HCT116 (cell line): ENCODE data around the gene RPS14. TPM values are rescaled to one million over a fixed set of nuclear protein-coding genes. Genes with fewer than 3 reads are reported as not detected.

Source experiments
- ATAC-seq: fragments of 200-7000 bp; cut with Tn5 transposase; 2 replicates; pipeline ENCODE4 v1.9.1; 2020; ENCODE audit warnings: mild to moderate bottlenecking, moderate library complexity
- BruUV-seq: library from RNA; stranded (reverse); fragments of 400-500 nt; replicated peaks from 2 replicates; lab custom pipeline; 2021; lab: Mats Ljungman, UMichigan
- CTCF ChIA-PET: fragments of 300-600 bp; sonication (Branson Sonifier 250); formaldehyde crosslinking; loops from one replicate; lab custom pipeline; 2021; ENCODE audit warnings: antibody characterized with exemption; lab: Charles Lee
- POLR2A ChIA-PET: fragments of 300-600, 350-600 bp; sonication (Branson Sonifier 250); formaldehyde crosslinking; loops from one replicate; lab custom pipeline; 2021; ENCODE audit warnings: antibody characterized with exemption; lab: Charles Lee
- RAD21 ChIA-PET, 2 experiments: fragments of 300-600 bp; sonication (Branson Sonifier 250); formaldehyde crosslinking; loops; one replicate each; lab custom pipeline; 2023; ENCODE audit warnings: low total read pairs in 2 of 2; ENCODE audit not compliant: uncharacterized antibody in 2 of 2, unreplicated experiment in 2 of 2, low non-redundant PET in 1 of 2; lab: Charles Lee
- DNase-seq: peaks from one replicate; pipeline ENCODE4 v3.0.0-alpha.2; 2010; ENCODE audit warnings: low read depth, low spot score
- H2AFZ ChIP-seq: fragments of 200-600 bp; shearing (Covaris generic), sonication (generic); 2 replicates; pipeline ENCODE4 v1.6.1; 2017; ENCODE audit warnings: low read depth, mixed run types, mixed read lengths, antibody characterized with exemption, low read length; ENCODE audit not compliant: poor library complexity, severe bottlenecking
- H3K27ac ChIP-seq: 2 replicates; pipeline ENCODE4 v1.5.1; 2012; ENCODE audit warnings: low read depth, low read length
- H3K27me3 ChIP-seq: fragments of 200-600 bp; sonication (generic); 2 replicates; pipeline ENCODE4 v1.6.1; 2016; ENCODE audit warnings: mixed run types, low read length, mixed read lengths; ENCODE audit not compliant: insufficient read depth
- H3K36me3 ChIP-seq, 2 experiments: fragments of 200-500 bp in 1 of 2; fragments of 200-600 bp in 1 of 2; sonication (Bioruptor generic) in 1 of 2; sonication (generic) in 1 of 2; 2 replicates each; pipeline versions ENCODE4 v1.5.1 to v1.6.1; 2014 to 2016; ENCODE audit warnings: low read length in 2 of 2, inconsistent platforms in 1 of 2, mixed read lengths in 1 of 2, mixed run types in 1 of 2; ENCODE audit not compliant: insufficient read depth in 2 of 2, control insufficient read depth in 1 of 2
- H3K4me1 ChIP-seq, 2 experiments: fragments of 200-600 bp in 1 of 2; sonication (generic) in 1 of 2; 2 replicates each; pipeline versions ENCODE4 v1.5.1 to v1.6.1; 2012 to 2017; ENCODE audit warnings: low read length in 2 of 2, inconsistent platforms in 1 of 2, mild to moderate bottlenecking in 1 of 2, mixed read lengths in 1 of 2, mixed run types in 1 of 2, moderate library complexity in 1 of 2; ENCODE audit not compliant: insufficient read depth in 2 of 2, control insufficient read depth in 1 of 2
- H3K4me2 ChIP-seq: fragments of 200-600 bp; sonication (generic); 2 replicates; pipeline ENCODE4 v1.6.1; 2017; ENCODE audit warnings: mixed run types, low read length, mixed read lengths
- H3K4me3 ChIP-seq, 2 experiments: fragments of 200-600 bp in 1 of 2; sonication (generic) in 1 of 2; replicated peaks in 1 of 2; 2 replicates each; pipeline ENCODE4 v1.5.1; 2011 to 2016; ENCODE audit warnings: low read length in 2 of 2, control low read depth in 1 of 2, low read depth in 1 of 2, mild to moderate bottlenecking in 1 of 2, mixed read lengths in 1 of 2, mixed run types in 1 of 2
- H3K79me2 ChIP-seq: fragments of 200-600 bp; sonication (generic); 2 replicates; pipeline ENCODE4 v1.6.1; 2017; ENCODE audit warnings: mild to moderate bottlenecking, mixed run types, low read length, moderate library complexity, mixed read lengths; ENCODE audit not compliant: insufficient read depth
- H3K9ac ChIP-seq: fragments of 200-600 bp; sonication (generic); 2 replicates; pipeline ENCODE4 v1.6.1; 2016; ENCODE audit warnings: low read length, mixed read lengths
- H3K9me2 ChIP-seq: fragments of 200-600 bp; sonication (generic), shearing (Covaris generic); 2 replicates; pipeline ENCODE4 v1.6.1; 2017; ENCODE audit warnings: mixed run types, mild to moderate bottlenecking, moderate library complexity; ENCODE audit not compliant: insufficient read depth
- H3K9me3 ChIP-seq, 2 experiments: fragments of 200-500 bp in 1 of 2; fragments of 200-600 bp in 1 of 2; sonication (Bioruptor generic) in 1 of 2; sonication (generic) in 1 of 2; 2 replicates each; pipeline ENCODE4 v1.6.1; 2014 to 2017; ENCODE audit warnings: low read length in 2 of 2, mixed read lengths in 2 of 2, inconsistent platforms in 1 of 2, low read depth in 1 of 2, mild to moderate bottlenecking in 1 of 2, mixed run types in 1 of 2, moderate library complexity in 1 of 2; ENCODE audit not compliant: control insufficient read depth in 1 of 2, insufficient read depth in 1 of 2
- H4K20me1 ChIP-seq: fragments of 200-600 bp; sonication (generic), shearing (Covaris generic); 2 replicates; pipeline ENCODE4 v1.6.1; 2017; ENCODE audit warnings: mixed run types, mild to moderate bottlenecking, moderate library complexity; ENCODE audit not compliant: insufficient read depth
- CBX3 ChIP-seq: IDR thresholded peaks from 2 replicates; pipeline ENCODE4 v1.6.1; 2012; ENCODE audit warnings: low read depth
- CEBPB ChIP-seq: IDR thresholded peaks from 2 replicates; pipeline ENCODE4 v1.6.1; 2012; ENCODE audit warnings: low read depth
- EGR1 ChIP-seq: IDR thresholded peaks from 2 replicates; pipeline ENCODE4 v1.6.1; 2012; ENCODE audit warnings: low read depth
- ELF1 ChIP-seq: IDR thresholded peaks from 2 replicates; pipeline ENCODE4 v1.6.1; 2012; ENCODE audit warnings: low read depth, borderline replicate concordance
- EZH2phosphoT487 ChIP-seq: fragments of 200-600 bp; IDR thresholded peaks from 2 replicates; pipeline ENCODE4 v1.6.1; 2018; ENCODE audit warnings: antibody characterized with exemption, borderline replicate concordance
- JUND ChIP-seq: IDR thresholded peaks from 2 replicates; pipeline ENCODE4 v1.6.1; 2012
- POLR2A ChIP-seq: IDR thresholded peaks from 2 replicates; pipeline ENCODE4 v1.7.0; 2011; ENCODE audit warnings: borderline replicate concordance; ENCODE audit not compliant: insufficient read depth, insufficient read length; ENCODE audit errors: extremely low read depth
- POLR2AphosphoS5 ChIP-seq: IDR thresholded peaks from 2 replicates; pipeline ENCODE4 v1.6.1; 2011; ENCODE audit warnings: mild to moderate bottlenecking, low read depth, low read length, moderate library complexity
- RAD21 ChIP-seq: IDR thresholded peaks from 2 replicates; pipeline ENCODE4 v1.6.1; 2012; ENCODE audit warnings: low read depth, mild to moderate bottlenecking
- REST ChIP-seq: IDR thresholded peaks from 2 replicates; pipeline ENCODE4 v1.6.1; 2012; ENCODE audit warnings: low read depth
- SP1 ChIP-seq: IDR thresholded peaks from 2 replicates; pipeline ENCODE4 v1.6.1; 2012; ENCODE audit warnings: low read depth
- TCF7L2 ChIP-seq: IDR thresholded peaks from 2 replicates; pipeline ENCODE4 v1.7.0; 2011; ENCODE audit warnings: borderline replicate concordance, inconsistent platforms; ENCODE audit not compliant: insufficient read depth, insufficient read length; ENCODE audit errors: extremely low read depth
- YY1 ChIP-seq: IDR thresholded peaks from 2 replicates; pipeline ENCODE4 v1.6.1; 2011; ENCODE audit warnings: low read length, low read depth, moderate library complexity, mild to moderate bottlenecking; ENCODE audit not compliant: insufficient replicate concordance; ENCODE audit errors: extremely low read depth
- ZFX ChIP-seq: fragments of 450-650 bp; IDR thresholded peaks from 2 replicates; pipeline ENCODE4 v1.6.1; 2017
- intact Hi-C: fragments of 100-400 bp; cut with micrococcal nuclease; formaldehyde crosslinking; loops from 2 replicates; pipeline ENCODE4 v1.10.0; 2022
- total RNA-seq: library from RNA; stranded (reverse); gene quantifications from one replicate; pipeline ENCODE4 v1.2.1, GENCODE V29; 2021; ENCODE audit not compliant: unreplicated experiment

The RPS14 gene
- total RNA-seq, 1 experiment from 2014 or later, result 2,557 TPM

- no peak for TF ChIP-seq REST
These were observed 20.4 kb upstream of the RPS14 start (continued) for GRCh38 chr5:150469718-150470469.

- ChIA-PET CTCF (no interaction called here), POLR2A (no interaction called here), RAD21 (no interaction called here)
- H3K4me1 ChIP-seq, result peaks cover 9 to 20% of the 10 kb centered on the region in 2 experiments
- H3K27me3 ChIP-seq, result no peaks in the 10 kb centered on the region
- H4K20me1 ChIP-seq, result no peaks in the 10 kb centered on the region
- intact Hi-C loops, result no loop called here
- no peaks in the 10 kb centered on the region for H3K79me2 ChIP-seq
- H3K27ac ChIP-seq, result no peak overlapping the region
- no peaks in the 10 kb centered on the region for H3K36me3 ChIP-seq
- no peak overlapping the region for H2AFZ ChIP-seq
- DNase-seq (no peak), ATAC-seq (no peak)
- BruUV-seq, result no TSS peak
- no peak overlapping the region for H3K4me2 ChIP-seq
- H3K9me3 ChIP-seq, result no peaks in the 10 kb centered on the region
- TF ChIP-seq POLR2AphosphoS5 (no peak), RAD21 (no peak), TCF7L2 (no peak), JUND (no peak), EZH2phosphoT487 (no peak), CEBPB (no peak), EGR1 (no peak), CBX3 (no peak), SP1 (no peak), YY1 (no peak), ZFX (no peak), ELF1 (no peak), POLR2A (no peak)
- no peaks in the 10 kb centered on the region for H3K9me2 ChIP-seq
- no peak overlapping the region for H3K4me3 ChIP-seq
- H3K9ac ChIP-seq, result no peak overlapping the region
These were observed 18.7 kb upstream of the RPS14 start for GRCh38 chr5:150468206-150468605.
